HepG2 (cell line): Measurements from ENCODE around the gene SEC14L1. TPM values are rescaled to one million over a fixed set of nuclear protein-coding genes. Genes with fewer than 3 reads are reported as not detected.

Source experiments
- ATAC-seq: fragments of 200-7000 bp; cut with Tn5 transposase; 3 replicates; pipeline ENCODE4 v1.9.1; 2020; ENCODE audit warnings: mild to moderate bottlenecking, moderate library complexity
- BruUV-seq: library from RNA; stranded (reverse); fragments of 400-500 nt; replicated peaks from 2 replicates; lab custom pipeline; 2021; lab: Mats Ljungman, UMichigan
- CTCF ChIA-PET: fragments of 300-600 bp; formaldehyde crosslinking; extraction: SDS; loops from one replicate; lab custom pipeline; 2021; ENCODE audit warnings: low total read pairs, inconsistent platforms, low intra/inter-chr PET ratio; lab: Yijun Ruan, JAX
- POLR2A ChIA-PET: fragments of 350-600 bp; sonication (Branson Sonifier 250); formaldehyde crosslinking; loops from one replicate; lab custom pipeline; 2020; ENCODE audit warnings: antibody characterized with exemption, inconsistent platforms; lab: Yijun Ruan, JAX
- DNase-seq: peaks from one replicate; pipeline ENCODE4 v3.0.0-alpha.2; 2015; ENCODE audit warnings: low spot score
- FAIRE-seq: peaks from 3 replicates; lab custom pipeline; 2011; peaks lifted over from hg19 to GRCh38; lab: Jason Lieb, UNC
- H2AFZ ChIP-seq: one replicate; pipeline ENCODE4 v1.6.1; 2011; ENCODE audit warnings: low read length, inconsistent platforms
- H3K27ac ChIP-seq: fragments of 300-600 bp; 3 replicates; pipeline ENCODE4 v1.8.0; 2011; ENCODE audit warnings: mixed run types, mild to moderate bottlenecking, mixed read lengths, low read length, inconsistent platforms; ENCODE audit not compliant: insufficient read depth; ENCODE audit errors: extremely low read length
- H3K27me3 ChIP-seq, 2 experiments: fragments of 200-600 bp in 1 of 2; 2 replicates in 1 of 2; 3 replicates in 1 of 2; pipeline versions ENCODE4 v1.6.0 to v1.8.0; 2011; ENCODE audit warnings: low read length in 2 of 2, mild to moderate bottlenecking in 2 of 2, moderate library complexity in 2 of 2, inconsistent platforms in 1 of 2; ENCODE audit not compliant: insufficient read depth in 2 of 2, control insufficient read depth in 1 of 2
- H3K36me3 ChIP-seq, 2 experiments: fragments of 200-600 bp in 1 of 2; replicated peaks in 1 of 2; 2 replicates in 1 of 2; 3 replicates in 1 of 2; pipeline versions ENCODE4 v1.5.1 to v1.8.0; 2011; ENCODE audit warnings: low read length in 2 of 2, inconsistent platforms in 1 of 2; ENCODE audit not compliant: insufficient read depth in 2 of 2, control insufficient read depth in 1 of 2
- H3K4me1 ChIP-seq: 2 replicates; pipeline ENCODE4 v1.5.1; 2012; ENCODE audit warnings: low read length, inconsistent platforms; ENCODE audit not compliant: insufficient read depth
- H3K4me2 ChIP-seq: 2 replicates; pipeline ENCODE4 v1.6.0; 2011; ENCODE audit warnings: low read depth, low read length, inconsistent platforms
- H3K4me3 ChIP-seq, 3 experiments: fragments of 200-600 bp in 1 of 3; sonication (generic), shearing (Covaris generic) in 1 of 3; replicated peaks in 1 of 3; 2 replicates each; pipeline ENCODE4 v1.5.1; 2011 to 2016; ENCODE audit warnings: low read length in 3 of 3, inconsistent platforms in 2 of 3, low read depth in 2 of 3, mild to moderate bottlenecking in 2 of 3, control low read depth in 1 of 3, mixed read lengths in 1 of 3; ENCODE audit not compliant: insufficient read depth in 1 of 3
- H3K79me2 ChIP-seq: one replicate; pipeline ENCODE4 v1.6.1; 2011; ENCODE audit warnings: low read length, inconsistent platforms; ENCODE audit not compliant: insufficient read depth
- H3K9ac ChIP-seq: 2 replicates; pipeline ENCODE4 v1.6.0; 2011; ENCODE audit warnings: mild to moderate bottlenecking, low read depth, low read length, inconsistent platforms; ENCODE audit not compliant: insufficient read depth
- H3K9me3 ChIP-seq: 2 replicates; pipeline ENCODE4 v1.5.1; 2012; ENCODE audit warnings: mild to moderate bottlenecking, low read length
- H4K20me1 ChIP-seq: 2 replicates; pipeline ENCODE4 v1.6.0; 2011; ENCODE audit warnings: inconsistent platforms, mild to moderate bottlenecking, low read length, moderate library complexity; ENCODE audit not compliant: insufficient read depth
- CENPT ChIP-seq: sonication (generic); formaldehyde crosslinking; IDR thresholded peaks from 2 replicates; pipeline ENCODE4 v1.8.0; 2022; ENCODE audit warnings: low read depth, mild to moderate bottlenecking, moderate library complexity, missing genetic modification reagents
- GTF2F1 ChIP-seq: fragments of 150-350 bp; IDR thresholded peaks from 2 replicates; pipeline ENCODE4 v1.6.1; 2014; ENCODE audit warnings: low read length
- IKZF4 ChIP-seq: sonication (generic); formaldehyde crosslinking; IDR thresholded peaks from 2 replicates; pipeline ENCODE4 v1.5.1; 2020; ENCODE audit warnings: borderline replicate concordance, mild to moderate bottlenecking, low read depth, missing genetic modification reagents; ENCODE audit errors: not compliant biosample characterization
- JUN ChIP-seq: sonication (generic); formaldehyde crosslinking; IDR thresholded peaks from 2 replicates; pipeline ENCODE4 v1.4.0; 2020; ENCODE audit warnings: mild to moderate bottlenecking, missing genetic modification reagents
- JUNB ChIP-seq: sonication (generic); formaldehyde crosslinking; IDR thresholded peaks from 2 replicates; pipeline ENCODE4 v1.8.0; 2022; ENCODE audit warnings: missing genetic modification reagents, mild to moderate bottlenecking, borderline replicate concordance
- SMARCC2 ChIP-seq: fragments of 450-650 bp; IDR thresholded peaks from 2 replicates; pipeline ENCODE4 v1.6.1; 2017; ENCODE audit warnings: antibody characterized with exemption, mild to moderate bottlenecking
- SUZ12 ChIP-seq: fragments of 150-350 bp; IDR thresholded peaks from 2 replicates; pipeline ENCODE4 v1.6.1; 2014; ENCODE audit warnings: low read depth, low read length
- ZNF34 ChIP-seq: sonication (generic); formaldehyde crosslinking; IDR thresholded peaks from 2 replicates; pipeline ENCODE4 v1.4.0; 2020; ENCODE audit warnings: mild to moderate bottlenecking, missing genetic modification reagents, borderline replicate concordance
- ZNF431 ChIP-seq: sonication (generic); formaldehyde crosslinking; IDR thresholded peaks from 2 replicates; pipeline ENCODE4 v1.9.0; 2022; ENCODE audit warnings: missing genetic modification reagents, low read depth, mild to moderate bottlenecking, borderline replicate concordance
- ZNF660 ChIP-seq: sonication (generic); formaldehyde crosslinking; IDR thresholded peaks from 2 replicates; pipeline ENCODE4 v1.5.1; 2020; ENCODE audit warnings: mild to moderate bottlenecking, low read depth, missing genetic modification reagents, borderline replicate concordance
- WGBS: methylation state at CpG from one replicate; pipeline ENCODE4 v1.1.6; 2017; ENCODE audit warnings: low lambda C conversion rate; 5-methylcytosine and 5-hydroxymethylcytosine counted together
- in situ Hi-C: cut with HindIII; loops from 2 replicates; pipeline ENCODE4 v1.10.0; 2017; ENCODE audit warnings: low pct_unique_long_range_greater_than_20kb; ENCODE audit not compliant: extremely low pct_ligation_motif_present
- intact Hi-C: fragments of 100-400 bp; cut with micrococcal nuclease; formaldehyde crosslinking; loops from one replicate; pipeline ENCODE4 v1.10.0; 2022; ENCODE audit not compliant: unreplicated experiment
- polyA plus RNA-seq, 8 experiments: library from polyadenylated mRNA; depleted of rRNA in 3 of 8; stranded (reverse) in 7 of 8; unstranded in 1 of 8; fragments of >200 nt; fragmentation: Illumina TruSeq in 4 of 8; extraction: Trizol in 4 of 8; gene quantifications; 2 replicates each; pipeline versions ENCODE4 v1.2.1 to v1.2.3, GENCODE V29; 2011 to 2016; ENCODE audit warnings: low read depth in 4 of 8, missing spikeins in 1 of 8, mixed read lengths in 1 of 8; ENCODE audit not compliant: insufficient read depth in 1 of 8
- total RNA-seq, 5 experiments: library from RNA; depleted of rRNA; stranded (reverse); fragments of >200 nt; fragmentation: Illumina TruSeq; extraction: Trizol; gene quantifications; 2 replicates each; pipeline ENCODE4 v1.2.3, GENCODE V29; 2016; ENCODE audit warnings: low read depth in 1 of 5
- TF ChIP-seq, protein P1 (sequence below): sonication (generic); formaldehyde crosslinking; IDR thresholded peaks from 2 replicates; pipeline ENCODE4 v1.5.1; 2020; ENCODE audit warnings: mild to moderate bottlenecking, moderate library complexity, missing genetic modification reagents
- TF ChIP-seq, protein P2 (sequence below): fragments of 450-650 bp; IDR thresholded peaks from 2 replicates; pipeline ENCODE4 v1.6.1; 2017
- TF ChIP-seq, protein P3 (sequence below): IDR thresholded peaks from 2 replicates; pipeline ENCODE4 v1.6.1; 2016; ENCODE audit warnings: mild to moderate bottlenecking, missing biosample characterization, missing genetic modification reagents

SEC14L1 gene
- total and polyA plus RNA-seq, 2 of the 13 experiments (the other 11 are each of a cell fraction or from before 2014, with no cell fraction given), result 26.3 to 43.9 TPM

DNA sequence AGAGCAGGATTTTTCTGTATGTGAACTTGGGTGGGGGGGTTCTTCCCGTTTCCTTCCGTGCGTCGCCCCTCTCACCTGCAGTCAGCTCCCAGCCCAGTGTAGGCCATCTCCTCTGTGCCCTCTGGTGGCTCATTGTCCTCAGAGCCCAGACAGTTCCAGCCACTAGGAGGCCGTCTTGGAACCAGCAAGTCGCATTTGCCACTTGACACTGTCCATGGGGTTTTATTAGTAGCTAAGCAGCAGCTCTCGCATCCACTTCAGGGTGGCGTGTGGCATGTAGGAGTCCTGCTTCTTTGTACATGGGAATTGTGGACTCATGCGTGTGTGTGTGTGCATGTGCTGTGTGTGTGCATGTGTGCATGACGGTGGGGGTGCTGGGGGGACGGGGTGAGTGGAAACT is 74.0 kb downstream of the SEC14L1 start (continued):
- no peak for TF ChIP-seq JUN
- TF ChIP-seq, protein P1, sequence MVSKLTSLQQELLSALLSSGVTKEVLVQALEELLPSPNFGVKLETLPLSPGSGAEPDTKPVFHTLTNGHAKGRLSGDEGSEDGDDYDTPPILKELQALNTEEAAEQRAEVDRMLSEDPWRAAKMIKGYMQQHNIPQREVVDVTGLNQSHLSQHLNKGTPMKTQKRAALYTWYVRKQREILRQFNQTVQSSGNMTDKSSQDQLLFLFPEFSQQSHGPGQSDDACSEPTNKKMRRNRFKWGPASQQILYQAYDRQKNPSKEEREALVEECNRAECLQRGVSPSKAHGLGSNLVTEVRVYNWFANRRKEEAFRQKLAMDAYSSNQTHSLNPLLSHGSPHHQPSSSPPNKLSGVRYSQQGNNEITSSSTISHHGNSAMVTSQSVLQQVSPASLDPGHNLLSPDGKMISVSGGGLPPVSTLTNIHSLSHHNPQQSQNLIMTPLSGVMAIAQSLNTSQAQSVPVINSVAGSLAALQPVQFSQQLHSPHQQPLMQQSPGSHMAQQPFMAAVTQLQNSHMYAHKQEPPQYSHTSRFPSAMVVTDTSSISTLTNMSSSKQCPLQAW (CRISPR knock-in tag), result no peak
- TF ChIP-seq CENPT (CRISPR knock-in tag), result no peak
- TF ChIP-seq ZNF34 (CRISPR knock-in tag), result no peak
- TF ChIP-seq, protein P2, sequence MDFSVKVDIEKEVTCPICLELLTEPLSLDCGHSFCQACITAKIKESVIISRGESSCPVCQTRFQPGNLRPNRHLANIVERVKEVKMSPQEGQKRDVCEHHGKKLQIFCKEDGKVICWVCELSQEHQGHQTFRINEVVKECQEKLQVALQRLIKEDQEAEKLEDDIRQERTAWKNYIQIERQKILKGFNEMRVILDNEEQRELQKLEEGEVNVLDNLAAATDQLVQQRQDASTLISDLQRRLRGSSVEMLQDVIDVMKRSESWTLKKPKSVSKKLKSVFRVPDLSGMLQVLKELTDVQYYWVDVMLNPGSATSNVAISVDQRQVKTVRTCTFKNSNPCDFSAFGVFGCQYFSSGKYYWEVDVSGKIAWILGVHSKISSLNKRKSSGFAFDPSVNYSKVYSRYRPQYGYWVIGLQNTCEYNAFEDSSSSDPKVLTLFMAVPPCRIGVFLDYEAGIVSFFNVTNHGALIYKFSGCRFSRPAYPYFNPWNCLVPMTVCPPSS, result no peak
- TF ChIP-seq, all 625 proteins: peak for 43

DNA sequence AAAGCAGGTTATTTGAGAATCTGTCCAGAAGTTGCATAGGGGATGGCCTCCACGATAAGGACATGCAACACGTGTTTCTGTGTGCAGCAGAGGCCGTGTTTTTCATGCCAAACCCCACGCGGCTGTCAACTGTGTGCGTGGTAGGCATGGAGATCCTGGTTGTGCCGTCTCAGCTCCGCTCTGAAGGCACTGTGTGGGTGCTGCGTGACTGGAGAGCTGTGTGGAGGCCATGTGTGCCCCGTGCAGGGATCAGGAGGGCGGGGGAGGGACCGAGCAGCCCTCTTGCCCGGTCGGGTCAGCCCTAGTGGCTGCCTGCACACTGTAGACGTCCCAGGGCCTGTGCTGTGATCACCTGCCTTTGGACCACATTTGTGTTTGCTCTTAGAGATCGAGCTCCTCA is 74.5 kb downstream of the SEC14L1 start:
- H3K4me1 ChIP-seq, result no peaks in the 10 kb centered on the region; the same call in 1 of the 2 replicates
- no peak overlapping the region for H3K27ac ChIP-seq
- no peak overlapping the region for H2AFZ ChIP-seq
- 93% methylated on average over 16 of the region's 16 CpGs for WGBS
- intact Hi-C loops (no loop called here), in situ Hi-C loops (no loop called here)
- H3K9me3 ChIP-seq, result no peaks in the 10 kb centered on the region
- no peak for ATAC-seq
- CTCF ChIA-PET, result interaction anchor here (1.5 to 3.5 kb wide), 2 partner anchors 32 to 128 kb away, joined by 9 to 17 read pairs; no protein-coding TSS in a partner anchor
- H3K4me2 ChIP-seq, result no peak overlapping the region
- H3K4me3 ChIP-seq, result no peak overlapping the region
- POLR2A ChIA-PET, result no interaction called here
- H4K20me1 ChIP-seq, result no peaks in the 10 kb centered on the region
- no peak overlapping the region for H3K9ac ChIP-seq
- H3K27me3 ChIP-seq, result no peaks in the 10 kb centered on the region
- no peak for DNase-seq
- BruUV-seq, result TSS peak; percentile 74
- peaks cover 57 to 69% of the 10 kb centered on the region in 2 experiments for H3K36me3 ChIP-seq
- no peak for FAIRE-seq
- H3K79me2 ChIP-seq, result no peaks in the 10 kb centered on the region
- TF ChIP-seq GTF2F1, result no peak
- TF ChIP-seq, protein P3, sequence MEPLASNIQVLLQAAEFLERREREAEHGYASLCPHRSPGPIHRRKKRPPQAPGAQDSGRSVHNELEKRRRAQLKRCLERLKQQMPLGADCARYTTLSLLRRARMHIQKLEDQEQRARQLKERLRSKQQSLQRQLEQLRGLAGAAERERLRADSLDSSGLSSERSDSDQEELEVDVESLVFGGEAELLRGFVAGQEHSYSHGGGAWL (CRISPR knock-in tag), result no peak
- no peak for TF ChIP-seq ZNF660 (CRISPR knock-in tag)
- no peak for TF ChIP-seq ZNF431 (CRISPR knock-in tag)
- no peak for TF ChIP-seq ZNF34 (CRISPR knock-in tag)
- no peak for TF ChIP-seq SUZ12
- TF ChIP-seq JUNB (CRISPR knock-in tag), result no peak
- TF ChIP-seq IKZF4 (CRISPR knock-in tag), result no peak
- TF ChIP-seq SMARCC2, result no peak
